Measurements from ENCODE around the gene TSNAX. TPM values are rescaled to one million over a fixed set of nuclear protein-coding genes. Genes with fewer than 3 reads are reported as not detected.
"Not testable (repeated sequence)": the region's sequence is repeated elsewhere in the genome, so short reads cannot be mapped to it uniquely, and the experiment has no call there.

TSNAX gene
- total RNA-seq, 1 experiment from 2014 or later, result 36.5 TPM

- DNase-seq (ENCODE audit: low read depth), result no peak
Observed at GRCh38 chr1:231561647-231562383, 33.3 kb downstream of the TSNAX start.

GRCh38 chr1:231563247-231563646 is 34.8 kb downstream of the TSNAX start:
- DNase-seq (ENCODE audit: low read depth), result no peak

GRCh38 chr1:231564373-231564772 is 35.9 kb downstream of the TSNAX start:
- no peak for DNase-seq (ENCODE audit: low read depth)

- no peak for DNase-seq (ENCODE audit: low read depth)
Observed at GRCh38 chr1:231566496-231566895, 38.0 kb downstream of the TSNAX start.

GRCh38 chr1:231570262-231570661 is 41.8 kb downstream of the TSNAX start:
- not testable (repeated sequence) for DNase-seq (ENCODE audit: low read depth)

- no peak for DNase-seq (ENCODE audit: low read depth)
Observed at GRCh38 chr1:231571904-231572303, 43.4 kb downstream of the TSNAX start.

- DNase-seq (ENCODE audit: low read depth), result no peak
Observed at GRCh38 chr1:231575472-231575871, 47.0 kb downstream of the TSNAX start.

GRCh38 chr1:231576804-231577718 is 48.6 kb downstream of the TSNAX start:
- DNase-seq (ENCODE audit: low read depth), result no peak

- DNase-seq (ENCODE audit: low read depth), result no peak
Observed at GRCh38 chr1:231580874-231581273, 52.4 kb downstream of the TSNAX start.

- no peak for DNase-seq (ENCODE audit: low read depth)
Observed at GRCh38 chr1:231581859-231582258, 53.4 kb downstream of the TSNAX start.

GRCh38 chr1:231583376-231583775 is 54.9 kb downstream of the TSNAX start:
- DNase-seq (ENCODE audit: low read depth), result no peak

GRCh38 chr1:231584117-231584516 is 55.6 kb downstream of the TSNAX start:
- DNase-seq (ENCODE audit: low read depth), result peak; percentile 66

- no peak for DNase-seq (ENCODE audit: low read depth)
Observed at GRCh38 chr1:231584921-231585320, 56.5 kb downstream of the TSNAX start.

- DNase-seq (ENCODE audit: low read depth), result peak; percentile 56
Observed at GRCh38 chr1:231590453-231591198, 62.2 kb downstream of the TSNAX start.

GRCh38 chr1:231591466-231591865 is 63.0 kb downstream of the TSNAX start:
- no peak for DNase-seq (ENCODE audit: low read depth)

GRCh38 chr1:231592809-231593208 is 64.3 kb downstream of the TSNAX start:
- DNase-seq (ENCODE audit: low read depth), result no peak

- not testable (repeated sequence) for DNase-seq (ENCODE audit: low read depth)
Observed at GRCh38 chr1:231593264-231593663, 64.8 kb downstream of the TSNAX start.

GRCh38 chr1:231594123-231594522 is 65.7 kb downstream of the TSNAX start:
- no peak for DNase-seq (ENCODE audit: low read depth)

- no peak for DNase-seq (ENCODE audit: low read depth)
Observed at GRCh38 chr1:231594749-231595148, 66.3 kb downstream of the TSNAX start.

- peak; percentile 28 for DNase-seq (ENCODE audit: low read depth)
Observed at GRCh38 chr1:231596337-231596791, 67.9 kb downstream of the TSNAX start.

- DNase-seq (ENCODE audit: low read depth), result no peak
Observed at GRCh38 chr1:231597971-231598370, 69.5 kb downstream of the TSNAX start.

- no peak for DNase-seq (ENCODE audit: low read depth)
Observed at GRCh38 chr1:231600458-231600976, 72.0 kb downstream of the TSNAX start.

Data from Daoy (cell line).